ENCODE data around the gene BUB3.

The BUB3 gene, protein sequence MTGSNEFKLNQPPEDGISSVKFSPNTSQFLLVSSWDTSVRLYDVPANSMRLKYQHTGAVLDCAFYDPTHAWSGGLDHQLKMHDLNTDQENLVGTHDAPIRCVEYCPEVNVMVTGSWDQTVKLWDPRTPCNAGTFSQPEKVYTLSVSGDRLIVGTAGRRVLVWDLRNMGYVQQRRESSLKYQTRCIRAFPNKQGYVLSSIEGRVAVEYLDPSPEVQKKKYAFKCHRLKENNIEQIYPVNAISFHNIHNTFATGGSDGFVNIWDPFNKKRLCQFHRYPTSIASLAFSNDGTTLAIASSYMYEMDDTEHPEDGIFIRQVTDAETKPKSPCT

GRCh38 chr10:123154092-123154710, at the start of gene BUB3:
Gene BUB3, plus strand, starts transcription at chr10:123154402. Its CDS starts 516 bp downstream, at chr10:123154918.
- peak; percentile 100 for DNase-seq (ENCODE audit: low spot score)
- POLR2A ChIA-PET (ENCODE audit: low non-redundant PET), result interaction anchor here (0.6 kb wide), 1 partner anchor 18 kb away, joined by 3 read pairs; no protein-coding TSS in a partner anchor
- no peak for TF ChIP-seq CTCF (conservative IDR thresholded peaks at IDR 0.05; ENCODE audit: low read depth)
- peak within 1 kb of the TSS; percentile 94 for H3K27ac ChIP-seq
- CTCF ChIA-PET, result interaction anchor here (0.7 to 1.5 kb wide), 4 partner anchors 9 to 1711 kb away, joined by 3 to 5 read pairs (median 4); no protein-coding TSS in a partner anchor

DNA sequence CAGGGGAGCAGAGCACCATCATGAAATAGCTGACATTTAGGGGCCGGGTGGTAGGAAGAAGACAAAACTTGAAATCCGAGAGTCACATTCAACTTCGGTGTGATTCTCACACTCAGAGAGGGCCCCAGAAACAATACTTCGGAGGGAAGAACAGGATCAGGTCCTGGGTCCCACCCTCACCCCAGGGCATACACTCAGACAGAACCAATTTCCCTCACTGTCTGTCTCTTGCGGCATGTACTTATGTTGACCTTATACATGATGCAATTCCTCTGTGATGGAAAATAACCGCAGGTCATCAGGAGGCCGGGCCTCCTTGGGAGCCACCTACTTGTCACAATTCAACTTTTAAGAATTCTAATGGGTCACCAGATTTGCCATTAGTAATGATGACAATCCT, 44.7 kb upstream of the BUB3 start:
- peak; percentile 79 for DNase-seq (ENCODE audit: low spot score)
- POLR2A ChIA-PET (ENCODE audit: low non-redundant PET), result no interaction called here
- H3K27ac ChIP-seq, result no peak overlapping the region
- CTCF ChIA-PET, result interaction anchor here (1.0 kb wide), 1 partner anchor 66 kb away, joined by 5 read pairs; no protein-coding TSS in a partner anchor
- no peak for TF ChIP-seq CTCF (conservative IDR thresholded peaks at IDR 0.05; ENCODE audit: low read depth)

DNA sequence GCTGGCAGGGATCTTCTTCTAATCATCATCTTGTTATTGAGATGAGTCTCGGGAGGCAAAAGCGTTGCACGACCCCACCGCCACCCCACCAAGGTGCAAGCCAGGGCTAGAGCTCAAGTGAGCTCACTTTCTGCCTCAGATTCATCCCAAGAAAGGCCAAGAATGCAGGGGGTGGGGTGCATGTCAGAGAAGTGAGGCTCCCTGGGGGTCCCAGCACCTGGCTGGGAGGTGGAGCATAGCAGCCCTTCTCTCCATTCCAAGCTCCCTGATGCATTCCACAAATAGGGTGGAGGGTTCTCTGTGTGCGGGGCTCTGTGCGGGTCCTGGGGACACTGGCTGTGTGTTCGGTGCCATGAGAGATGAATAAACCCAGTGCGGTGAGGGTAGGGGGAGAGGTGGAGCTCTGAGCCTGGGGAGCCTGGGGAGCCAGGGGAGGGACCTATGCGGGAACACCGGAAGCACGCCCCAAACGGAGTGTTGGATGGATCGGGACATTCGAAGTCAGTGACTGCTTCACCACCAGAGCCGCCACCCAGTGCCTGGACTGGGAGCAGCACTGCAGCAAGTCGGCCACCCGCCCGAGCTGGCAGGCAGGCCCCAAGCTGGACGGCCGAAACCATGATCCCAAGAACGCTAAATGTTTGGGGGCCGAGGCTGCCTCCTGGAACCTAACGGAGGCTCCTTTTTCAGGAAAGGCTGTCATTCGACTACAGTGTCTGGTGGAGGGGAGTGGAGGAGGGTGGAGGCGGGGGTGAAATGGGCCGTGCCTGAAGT, 36.4 kb upstream of the BUB3 start:
- no peak for TF ChIP-seq CTCF (conservative IDR thresholded peaks at IDR 0.05; ENCODE audit: low read depth)
- no peak overlapping the region for H3K27ac ChIP-seq
- DNase-seq (ENCODE audit: low spot score), result no peak
- ChIA-PET CTCF (no interaction called here), POLR2A (ENCODE audit: low non-redundant PET) (no interaction called here)

DNA sequence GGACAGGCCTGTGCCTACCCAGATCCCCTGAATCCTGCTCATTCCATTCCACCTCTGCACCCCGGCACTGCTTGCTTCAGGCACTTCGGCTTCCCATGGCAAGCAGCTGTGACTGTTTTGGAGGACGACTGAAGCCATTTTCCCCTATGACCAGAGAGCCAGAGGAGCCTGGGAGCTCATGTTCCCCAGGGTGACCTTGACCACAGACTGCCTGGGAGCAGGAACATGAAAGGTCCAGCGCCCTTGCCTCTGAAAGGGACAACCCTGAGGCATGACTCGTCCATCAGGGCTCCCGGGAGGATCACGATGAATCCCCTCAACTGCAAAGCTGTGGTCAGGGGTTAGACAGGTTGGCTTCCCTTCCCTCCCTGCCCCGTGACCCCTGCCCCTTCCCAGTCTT, 35.1 kb upstream of the BUB3 start:
- CTCF ChIA-PET, result interaction anchor here (0.7 to 1.2 kb wide), 2 partner anchors 14 to 76 kb away, joined by 3 to 7 read pairs; no protein-coding TSS in a partner anchor

GRCh38 chr10:123126246-123126645, 28.0 kb upstream of the BUB3 start:
- CTCF ChIA-PET, result no interaction called here
- POLR2A ChIA-PET (ENCODE audit: low non-redundant PET), result no interaction called here
- H3K27ac ChIP-seq, result no peak overlapping the region
- no peak for TF ChIP-seq CTCF (conservative IDR thresholded peaks at IDR 0.05; ENCODE audit: low read depth)
- DNase-seq (ENCODE audit: low spot score), result no peak

More for the DNA sequence above, 35.1 kb upstream of the BUB3 start:
- TF ChIP-seq CTCF (conservative IDR thresholded peaks at IDR 0.05; ENCODE audit: low read depth), result no peak
- no peak for DNase-seq (ENCODE audit: low spot score)
- no peak overlapping the region for H3K27ac ChIP-seq
- POLR2A ChIA-PET (ENCODE audit: low non-redundant PET), result no interaction called here

GRCh38 chr10:123129618-123130271, 24.5 kb upstream of the BUB3 start:
- no peak overlapping the region for H3K27ac ChIP-seq
- TF ChIP-seq CTCF (conservative IDR thresholded peaks at IDR 0.05; ENCODE audit: low read depth), result no peak
- ChIA-PET CTCF (interaction anchor here (0.6 kb wide), 1 partner anchor 121 kb away, joined by 7 read pairs; the partner anchor contains the start of genes ACADSB and IKZF5), POLR2A (ENCODE audit: low non-redundant PET) (no interaction called here)
- DNase-seq (ENCODE audit: low spot score), result no peak
